ENCODE data around the gene RASGEF1C.

DNA sequence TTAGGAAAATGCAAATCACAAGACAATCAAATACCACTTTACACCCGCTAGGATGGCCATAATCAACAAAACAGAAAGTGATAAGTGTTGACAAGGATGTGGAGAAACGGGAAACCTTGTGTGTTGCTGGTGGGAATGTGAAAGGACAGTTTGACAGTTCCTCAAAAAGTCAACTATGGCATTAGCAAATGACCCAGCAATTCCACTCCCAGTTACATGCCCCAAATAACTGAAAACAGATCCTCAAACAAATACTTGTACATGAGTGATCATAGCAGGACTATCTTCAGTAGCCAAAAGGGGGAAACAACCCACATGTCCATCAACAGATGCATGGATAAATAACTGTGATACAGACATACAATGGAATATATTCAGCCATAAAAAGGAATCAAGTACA is 21.2 kb downstream of the RASGEF1C start:
- TF ChIP-seq, protein P1, sequence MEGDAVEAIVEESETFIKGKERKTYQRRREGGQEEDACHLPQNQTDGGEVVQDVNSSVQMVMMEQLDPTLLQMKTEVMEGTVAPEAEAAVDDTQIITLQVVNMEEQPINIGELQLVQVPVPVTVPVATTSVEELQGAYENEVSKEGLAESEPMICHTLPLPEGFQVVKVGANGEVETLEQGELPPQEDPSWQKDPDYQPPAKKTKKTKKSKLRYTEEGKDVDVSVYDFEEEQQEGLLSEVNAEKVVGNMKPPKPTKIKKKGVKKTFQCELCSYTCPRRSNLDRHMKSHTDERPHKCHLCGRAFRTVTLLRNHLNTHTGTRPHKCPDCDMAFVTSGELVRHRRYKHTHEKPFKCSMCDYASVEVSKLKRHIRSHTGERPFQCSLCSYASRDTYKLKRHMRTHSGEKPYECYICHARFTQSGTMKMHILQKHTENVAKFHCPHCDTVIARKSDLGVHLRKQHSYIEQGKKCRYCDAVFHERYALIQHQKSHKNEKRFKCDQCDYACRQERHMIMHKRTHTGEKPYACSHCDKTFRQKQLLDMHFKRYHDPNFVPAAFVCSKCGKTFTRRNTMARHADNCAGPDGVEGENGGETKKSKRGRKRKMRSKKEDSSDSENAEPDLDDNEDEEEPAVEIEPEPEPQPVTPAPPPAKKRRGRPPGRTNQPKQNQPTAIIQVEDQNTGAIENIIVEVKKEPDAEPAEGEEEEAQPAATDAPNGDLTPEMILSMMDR (IDR thresholded peaks at IDR 0.05), result no peak
- TF ChIP-seq POLR2AphosphoS5 (IDR thresholded peaks at IDR 0.05), result no peak

Data from prostate gland (tissue), 2 donors.